Erythroblast (primary cell): ENCODE data around the gene TNFRSF25.

Source experiments
- DNase-seq, 2 experiments: peaks; one replicate each; lab custom pipeline; 2025; lab: John Stamatoyannopoulos, UW
- GATA1 ChIP-seq: IDR thresholded peaks from 2 replicates; pipeline ENCODE4 v1.6.1; 2011; ENCODE audit warnings: low read depth, mild to moderate bottlenecking, control low read depth, low read length, moderate library complexity
- POLR2A ChIP-seq: IDR thresholded peaks from 2 replicates; pipeline ENCODE4 v1.6.1; 2011; ENCODE audit warnings: mild to moderate bottlenecking, low read length

The TNFRSF25 gene

DNA sequence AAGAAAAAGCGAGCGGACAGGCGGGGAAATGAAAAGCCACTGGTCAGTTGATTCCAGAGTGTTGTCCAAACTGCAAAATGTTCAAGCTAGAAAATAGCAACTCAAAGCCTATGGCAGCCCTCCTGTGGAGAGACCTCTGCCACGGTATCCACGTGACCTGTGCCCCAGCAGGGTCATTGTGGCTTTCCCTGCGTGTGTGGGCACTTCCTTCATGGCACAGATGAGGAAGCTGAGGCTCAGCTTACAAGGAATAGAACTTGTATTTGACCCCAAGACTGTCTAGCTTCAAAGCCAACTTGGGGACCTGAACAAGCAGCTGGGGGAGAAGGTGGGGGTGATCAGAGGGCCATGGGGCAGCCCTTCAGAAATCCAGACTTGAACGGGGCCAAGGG lies 41.1 kb upstream of the TNFRSF25 start:
- DNase-seq, result no peak
- no peak for TF ChIP-seq GATA1
- TF ChIP-seq POLR2A, result no peak

DNA sequence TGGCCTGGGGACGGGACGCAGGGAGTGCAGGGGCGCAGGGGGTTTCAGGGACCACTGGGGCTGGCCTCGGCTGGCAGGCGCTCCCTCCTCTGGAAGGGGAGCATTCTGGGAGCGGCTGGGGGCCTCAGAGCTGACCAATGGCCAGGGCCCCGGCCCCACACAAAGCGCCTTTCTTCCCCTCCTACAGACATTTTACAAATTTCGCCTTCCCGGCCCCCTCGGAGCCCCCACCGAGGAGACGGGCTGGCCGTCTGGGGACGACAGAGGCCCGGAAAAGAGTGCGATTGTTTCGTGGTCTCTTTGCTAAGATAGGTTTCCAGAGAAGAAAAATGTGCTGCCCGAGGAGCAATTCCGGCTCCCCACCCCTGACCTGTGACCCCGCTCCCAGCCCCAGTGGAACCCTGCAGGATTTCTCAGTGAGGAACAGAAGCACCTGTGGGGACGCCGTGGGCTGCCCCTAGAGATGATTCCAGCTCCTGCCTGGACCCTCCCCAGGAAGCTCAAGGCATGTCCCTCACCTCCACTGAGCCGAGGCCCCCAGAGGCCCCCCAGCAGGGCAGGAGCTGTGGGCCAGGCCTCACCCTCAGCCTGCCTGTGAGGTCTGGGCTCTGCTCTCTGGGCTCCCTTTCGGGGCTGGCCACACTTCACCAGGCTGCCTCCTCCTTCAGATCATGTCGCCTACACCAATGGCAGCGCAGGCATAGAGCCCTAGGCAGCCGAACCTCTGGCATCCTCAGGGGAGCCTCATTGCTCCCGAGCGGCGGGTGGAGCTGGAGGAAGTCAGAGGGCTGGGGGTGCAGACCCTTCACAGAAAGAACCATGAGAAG lies 40.5 kb upstream of the TNFRSF25 start:
- no peak for TF ChIP-seq POLR2A
- no peak for TF ChIP-seq GATA1
- DNase-seq, result no peak

DNA sequence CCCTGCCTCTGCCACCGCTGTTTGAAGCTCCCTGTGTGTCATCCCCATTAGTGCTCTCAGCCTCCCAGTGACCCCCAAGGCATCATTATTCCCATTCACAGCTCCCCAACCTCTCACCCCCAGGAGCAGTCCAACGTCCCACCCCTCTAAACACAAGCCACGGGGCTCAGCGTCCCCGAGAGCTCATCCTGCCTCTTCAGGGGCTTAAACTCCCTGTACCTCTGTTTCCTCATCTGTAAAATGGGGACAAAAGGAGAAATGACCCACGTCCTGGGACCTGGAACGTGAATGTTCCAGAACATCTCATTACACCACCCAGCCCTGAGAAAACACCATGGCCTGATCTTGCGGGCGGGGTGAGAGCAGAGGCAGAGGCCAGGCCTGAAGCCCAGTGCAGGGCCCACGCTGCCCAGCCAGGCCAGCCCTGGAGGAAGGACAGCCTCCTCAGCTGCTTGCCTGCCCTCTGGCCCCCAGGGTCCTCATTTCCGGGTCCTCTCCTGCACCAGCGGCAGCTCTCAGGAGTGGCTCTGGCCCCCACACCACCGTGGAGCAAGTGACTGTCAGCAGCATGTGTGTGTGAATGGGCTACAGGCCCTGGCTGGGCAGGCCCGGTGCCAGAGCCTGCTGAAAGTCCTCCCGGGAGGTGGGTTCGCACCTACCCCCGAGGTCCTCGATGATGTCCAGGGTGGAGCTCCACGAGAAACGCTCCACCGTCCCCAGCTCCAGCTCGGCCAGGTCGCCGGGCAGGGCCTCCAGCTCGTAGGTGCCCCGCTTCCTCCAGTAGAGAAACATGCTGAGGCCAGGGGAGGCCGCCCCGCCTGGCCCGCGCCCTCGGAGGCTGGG lies 39.6 kb upstream of the TNFRSF25 start:
- no peak for DNase-seq
- no peak for TF ChIP-seq POLR2A
- TF ChIP-seq GATA1, result no peak

DNA sequence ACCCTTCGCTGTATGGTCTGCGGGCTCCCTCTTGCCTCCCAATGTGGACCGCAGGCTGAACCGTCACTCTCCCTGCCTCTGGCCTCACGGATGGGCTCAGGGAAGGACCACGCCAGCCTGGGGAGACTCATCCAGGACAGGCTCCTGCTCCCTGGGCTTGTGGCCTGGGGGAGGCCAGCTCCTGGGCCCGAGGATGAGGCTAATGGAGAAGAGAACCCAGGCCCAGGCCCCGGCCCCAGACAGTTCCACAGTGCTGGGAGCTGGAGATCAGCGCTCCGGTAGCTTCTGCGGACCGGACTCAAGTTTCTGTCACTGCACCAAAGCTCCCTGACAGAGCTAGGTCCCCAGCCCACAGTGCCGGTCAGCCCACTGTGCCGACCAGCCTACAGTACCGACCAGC lies 38.9 kb upstream of the TNFRSF25 start:
- TF ChIP-seq GATA1 (no peak), POLR2A (no peak)
- no peak for DNase-seq

DNA sequence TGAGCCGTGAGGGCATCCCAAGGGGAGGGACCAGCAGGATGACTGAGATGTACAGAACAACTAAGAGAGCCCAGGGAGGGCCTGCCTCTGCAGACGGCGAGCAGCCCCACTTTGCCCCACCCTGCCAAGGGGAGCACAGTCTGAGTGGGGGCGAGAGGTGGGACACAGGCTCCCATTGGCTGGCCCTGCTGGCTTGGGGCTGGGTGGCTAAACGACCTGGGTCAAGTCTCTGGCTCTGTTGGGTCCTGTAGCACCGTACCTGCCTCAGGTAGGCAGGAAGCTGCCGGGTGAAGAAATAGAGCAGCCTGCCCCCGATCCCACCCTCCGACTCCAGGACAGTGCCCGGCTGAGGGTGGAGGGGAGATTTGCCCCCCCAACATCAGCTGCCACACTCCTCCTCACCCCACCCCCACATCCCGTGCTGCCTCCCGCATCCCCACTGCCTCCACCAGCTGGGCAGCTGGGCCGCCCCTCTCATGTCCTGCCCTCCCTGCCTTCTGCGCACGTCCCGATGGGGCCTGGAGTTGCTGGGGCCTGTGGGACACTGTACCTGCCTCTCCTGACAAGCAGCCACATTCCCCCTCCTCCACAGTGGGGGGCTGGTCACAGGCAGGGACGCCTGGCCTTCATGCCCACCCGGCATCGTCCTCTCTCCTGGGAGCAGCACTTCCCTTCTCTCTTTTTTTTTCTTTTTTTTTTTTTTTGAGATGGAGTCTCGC lies 38.1 kb upstream of the TNFRSF25 start:
- DNase-seq, result no peak
- no peak for TF ChIP-seq GATA1

DNA sequence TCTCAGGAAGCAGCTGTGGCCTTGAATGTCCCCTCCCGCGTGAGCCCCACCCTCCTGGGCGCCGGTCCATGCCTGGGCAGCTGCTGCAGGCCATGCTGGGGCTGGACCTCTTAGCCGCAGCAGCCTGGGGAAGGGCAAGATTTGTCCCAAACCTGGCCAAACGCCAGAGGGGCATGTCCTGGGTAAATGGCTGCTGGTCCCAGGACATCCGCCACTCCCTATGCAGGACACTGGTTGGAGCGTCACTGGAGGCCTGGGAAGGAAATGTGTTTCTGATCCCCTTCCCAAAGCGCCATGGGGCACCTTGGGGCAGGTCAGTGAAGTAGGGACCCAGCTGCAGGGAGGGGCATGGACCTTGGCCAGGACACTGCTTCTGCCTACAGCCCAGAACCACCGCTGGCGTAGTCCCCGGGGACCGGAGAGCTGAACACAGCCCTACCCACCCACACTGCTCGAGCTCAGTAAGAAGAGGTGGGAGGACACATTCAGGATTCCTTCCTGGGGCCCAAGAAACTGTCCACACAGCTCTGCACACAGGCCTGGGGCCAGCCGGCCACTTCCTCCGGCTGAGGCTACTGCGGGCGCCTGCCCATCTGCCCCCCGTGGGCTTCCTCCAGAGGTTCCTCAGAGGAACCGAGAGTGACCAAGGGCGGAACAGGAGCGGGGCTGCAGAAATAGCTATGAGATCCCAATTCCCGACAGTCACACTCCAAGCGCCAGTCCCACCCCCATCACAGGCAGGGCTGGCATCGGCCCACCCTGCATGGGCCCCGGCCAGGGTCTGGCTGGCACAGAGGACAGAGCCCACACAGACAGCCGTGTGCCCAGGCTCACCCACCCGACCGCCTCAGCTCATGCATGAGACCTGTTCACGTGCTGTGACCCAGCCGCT lies 36.3 kb upstream of the TNFRSF25 start:
- TF ChIP-seq GATA1 (no peak), POLR2A (no peak)
- DNase-seq, result no peak

DNA sequence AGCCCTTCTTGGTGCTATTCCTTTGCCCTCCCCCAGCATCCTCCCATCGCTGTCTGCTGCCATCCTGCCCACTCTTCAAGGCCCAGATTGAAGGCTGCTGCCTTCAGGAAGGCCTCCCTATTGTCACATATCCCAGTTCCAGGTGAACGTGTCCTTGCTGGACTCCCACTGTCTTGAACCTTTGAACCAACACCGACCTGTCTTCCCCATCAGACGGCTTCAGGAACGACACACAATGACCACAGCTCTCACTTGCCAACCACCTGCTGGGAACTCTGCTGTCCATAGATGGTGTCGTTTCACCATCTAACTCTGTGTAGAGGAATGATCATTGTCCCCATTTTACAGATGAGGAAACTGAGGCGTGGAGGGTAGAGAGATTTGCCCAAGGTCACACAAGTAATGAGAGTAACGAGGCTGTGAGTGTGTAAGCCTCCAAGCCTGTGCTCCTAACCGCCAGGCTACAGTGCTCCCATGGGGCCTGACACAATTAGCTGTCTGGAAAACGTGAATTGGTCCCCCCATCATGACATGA lies 35.4 kb upstream of the TNFRSF25 start:
- no peak for DNase-seq
- TF ChIP-seq GATA1 (no peak), POLR2A (no peak)

DNA sequence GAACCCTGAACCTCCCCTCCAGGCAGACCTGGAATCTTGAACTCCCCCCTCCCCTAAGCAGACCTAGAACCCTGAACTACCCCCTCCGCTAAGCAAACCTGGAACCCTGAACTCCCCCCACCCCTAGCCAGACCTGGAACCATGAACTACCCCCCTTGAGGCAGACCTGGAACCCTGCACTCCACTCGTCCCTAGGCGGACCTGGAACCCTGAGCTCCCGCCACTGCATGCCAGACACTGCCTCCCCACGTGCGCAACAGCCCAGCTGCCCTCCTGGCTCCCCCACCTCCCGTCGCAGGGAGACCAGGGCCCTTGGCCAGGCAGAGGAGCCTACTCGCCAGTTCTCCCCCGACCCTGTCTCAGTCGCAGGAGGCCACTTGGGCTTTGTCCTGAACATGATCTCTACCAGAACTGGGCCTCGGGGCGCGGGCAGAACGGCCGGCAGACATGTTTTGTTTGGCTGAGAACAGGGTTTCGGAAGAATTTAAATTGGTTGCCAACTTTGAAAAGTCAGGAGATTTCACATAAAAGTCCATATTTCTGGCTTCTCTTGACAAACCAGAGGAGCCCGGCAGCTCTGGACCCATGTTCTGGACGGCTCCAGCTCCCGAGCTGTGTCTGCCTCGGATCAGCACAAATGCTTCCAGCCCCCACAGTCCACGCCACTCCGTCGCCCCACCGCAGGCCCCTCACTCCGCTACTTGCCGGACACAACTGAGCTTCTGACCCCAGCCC lies 34.7 kb upstream of the TNFRSF25 start:
- no peak for DNase-seq
- no peak for TF ChIP-seq GATA1
- no peak for TF ChIP-seq POLR2A

DNA sequence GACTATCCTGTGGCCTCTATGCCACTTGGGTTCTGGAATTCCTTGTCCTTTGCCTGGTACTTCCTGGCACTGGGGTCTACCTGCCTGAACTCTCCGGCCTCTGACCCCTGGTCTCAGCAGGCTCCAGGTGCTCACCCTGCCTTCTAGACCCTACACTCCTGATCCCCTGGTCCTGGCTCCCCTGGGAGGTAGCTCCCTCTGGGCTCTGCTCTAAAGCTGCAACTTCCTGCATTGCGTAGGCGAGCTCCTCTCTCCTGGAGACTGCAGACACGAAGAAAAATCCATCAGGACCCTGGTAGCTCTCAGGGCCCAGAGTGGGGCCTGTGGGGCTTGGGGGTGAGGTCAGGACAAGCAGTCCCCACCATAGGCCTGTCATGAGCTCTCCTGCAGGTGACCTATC lies 33.3 kb upstream of the TNFRSF25 start:
- TF ChIP-seq GATA1 (no peak), POLR2A (no peak)
- no peak for DNase-seq

DNA sequence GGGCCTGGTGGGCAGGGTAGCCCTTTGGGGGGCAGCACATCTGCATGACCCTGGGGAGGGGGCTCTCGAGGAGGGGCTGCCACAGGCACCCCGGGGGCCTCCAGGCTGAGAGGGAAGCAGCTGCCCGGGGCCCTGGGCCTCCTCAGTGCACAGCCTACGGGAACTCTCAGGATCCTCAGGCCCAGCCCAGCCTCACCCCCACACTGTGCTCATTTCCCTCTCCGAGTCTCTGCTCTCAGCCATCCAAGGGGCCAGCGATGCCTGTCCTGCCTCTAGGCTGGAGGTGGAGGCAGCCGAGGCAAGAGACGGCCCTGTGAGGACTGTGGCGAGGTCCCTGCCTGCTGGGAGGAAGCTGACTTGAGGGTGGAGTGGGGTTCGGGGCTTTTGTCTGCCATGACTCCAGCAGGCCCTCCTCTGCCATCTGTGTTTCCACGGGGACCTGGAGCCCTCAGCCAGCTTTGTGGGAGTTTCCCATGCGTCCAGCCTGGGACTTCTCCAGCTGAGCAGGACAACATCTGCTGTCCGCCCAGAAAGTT lies 32.7 kb upstream of the TNFRSF25 start:
- TF ChIP-seq GATA1, result no peak
- no peak for TF ChIP-seq POLR2A

DNA sequence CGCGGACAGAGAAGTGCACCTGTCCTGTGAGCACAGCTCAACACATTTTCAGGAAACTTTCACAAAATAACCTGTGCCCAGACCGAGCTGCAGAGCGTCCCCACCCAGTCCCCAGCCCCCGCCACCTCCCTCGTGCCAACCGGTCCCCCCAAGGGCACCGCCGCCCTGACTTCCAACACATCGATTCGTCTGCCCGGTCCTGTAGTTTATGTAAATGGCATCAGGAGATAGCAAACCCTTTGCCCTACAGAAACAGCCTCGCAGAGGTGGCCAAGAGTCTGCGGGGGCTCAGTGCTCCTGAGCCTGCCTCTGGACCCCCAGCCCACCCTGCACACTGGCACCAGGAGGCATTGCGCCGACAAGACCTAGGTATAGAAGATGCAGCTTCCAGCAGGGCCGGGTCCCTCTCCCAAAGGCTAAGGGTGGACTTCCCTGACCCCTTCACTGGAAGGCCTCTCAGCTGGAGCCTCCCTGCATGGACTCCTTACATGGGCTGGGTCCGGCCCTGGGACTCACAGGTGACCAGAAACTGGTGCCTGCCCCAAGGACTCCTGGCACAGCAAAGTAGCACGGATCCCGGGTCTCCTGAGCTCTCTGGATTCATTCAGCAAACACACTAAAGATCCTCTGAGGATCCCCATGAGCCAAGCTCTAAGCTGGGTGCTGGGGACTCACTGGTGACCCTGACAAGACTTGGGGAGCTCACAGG lies 32.0 kb upstream of the TNFRSF25 start:
- DNase-seq, result no peak
- TF ChIP-seq GATA1 (no peak), POLR2A (no peak)

More for the DNA sequence above, 32.7 kb upstream of the TNFRSF25 start:
- no peak for DNase-seq
